K562 (cell line): Measurements from ENCODE around the gene TFPT. TPM values are rescaled to one million over a fixed set of nuclear protein-coding genes. Genes with fewer than 3 reads are reported as not detected.

Experiments used
- ATAC-seq: fragments of 200-7000 bp; cut with Tn5 transposase; 3 replicates; pipeline ENCODE4 v1.9.1; 2020; ENCODE audit warnings: moderate library complexity
- BruUV-seq: library from RNA; stranded (reverse); fragments of 400-500 nt; replicated peaks from 2 replicates; lab custom pipeline; 2021; lab: Mats Ljungman, UMichigan
- CTCF ChIA-PET: fragments of 300-600 bp; formaldehyde crosslinking; extraction: SDS; loops from one replicate; lab custom pipeline; 2021; ENCODE audit warnings: low intra/inter-chr PET ratio; lab: Yijun Ruan, JAX
- POLR2A ChIA-PET: fragments of 300-600, 350-650 bp; sonication (Branson Sonifier 250); formaldehyde crosslinking; extraction: SDS; loops from one replicate; lab custom pipeline; 2021; ENCODE audit warnings: antibody characterized with exemption, inconsistent platforms; lab: Yijun Ruan, JAX
- DNase-seq, 4 experiments: peaks; one replicate each; pipeline versions ENCODE4 v3.0.0 to v3.0.0-alpha.2; 2011 to 2018; ENCODE audit warnings: low spot score in 3 of 4, mixed read lengths in 3 of 4; ENCODE audit errors: extremely low read depth in 1 of 4
- FAIRE-seq: peaks from 2 replicates; lab custom pipeline; 2011; peaks lifted over from hg19 to GRCh38; lab: Jason Lieb, UNC
- H2AFZ ChIP-seq: 2 replicates; pipeline ENCODE4 v1.6.0; 2011; ENCODE audit warnings: low read depth, low read length, control low read depth, inconsistent platforms
- H3K27ac ChIP-seq: fragments of 200-600 bp; 3 replicates; pipeline ENCODE4 v1.8.0; 2011; ENCODE audit warnings: low read depth, mild to moderate bottlenecking, control low read depth, inconsistent platforms, low read length, moderate library complexity, mixed read lengths; ENCODE audit errors: extremely low read depth
- H3K27me3 ChIP-seq, 2 experiments: fragments of 300-600 bp in 1 of 2; 2 replicates in 1 of 2; 3 replicates in 1 of 2; pipeline versions ENCODE4 v1.6.0 to v1.8.0; 2011; ENCODE audit warnings: inconsistent platforms in 2 of 2, low read length in 2 of 2, mild to moderate bottlenecking in 1 of 2, mixed read lengths in 1 of 2, moderate library complexity in 1 of 2; ENCODE audit not compliant: control insufficient read depth in 2 of 2, insufficient read depth in 2 of 2
- H3K36me3 ChIP-seq: fragments of 300-600 bp; 3 replicates; pipeline ENCODE4 v1.8.0; 2011; ENCODE audit warnings: mild to moderate bottlenecking, low read length, inconsistent platforms; ENCODE audit not compliant: control insufficient read depth, insufficient read depth
- H3K4me1 ChIP-seq, 2 experiments: fragments of 200-600 bp in 1 of 2; replicated peaks in 1 of 2; 2 replicates in 1 of 2; 3 replicates in 1 of 2; pipeline versions ENCODE4 v1.5.1 to v1.8.0; 2011; ENCODE audit warnings: inconsistent platforms in 2 of 2, low read length in 2 of 2, mild to moderate bottlenecking in 1 of 2, mixed read lengths in 1 of 2, moderate library complexity in 1 of 2; ENCODE audit not compliant: control insufficient read depth in 2 of 2, insufficient read depth in 2 of 2
- H3K4me2 ChIP-seq: 2 replicates; pipeline ENCODE4 v1.6.1; 2011; ENCODE audit warnings: low read length, control low read depth, inconsistent platforms, mixed read lengths; ENCODE audit not compliant: insufficient read depth
- H3K4me3 ChIP-seq: fragments of 200-600 bp; sonication (generic), shearing (Covaris generic); 2 replicates; pipeline ENCODE4 v1.5.1; 2016; ENCODE audit warnings: control low read depth, inconsistent platforms
- H3K79me2 ChIP-seq: fragments of 200-600 bp; 3 replicates; pipeline ENCODE4 v1.8.0; 2011; ENCODE audit warnings: low read length, inconsistent platforms; ENCODE audit not compliant: control insufficient read depth, insufficient read depth
- H3K9ac ChIP-seq, 2 experiments: 2 replicates each; pipeline versions ENCODE4 v1.6.0 to v1.6.1; 2011; ENCODE audit warnings: low read depth in 2 of 2, low read length in 2 of 2, control low read depth in 1 of 2, inconsistent platforms in 1 of 2, mild to moderate bottlenecking in 1 of 2, mixed read lengths in 1 of 2; ENCODE audit not compliant: insufficient read depth in 1 of 2
- H3K9me1 ChIP-seq: one replicate; pipeline ENCODE4 v1.6.0; 2011; ENCODE audit warnings: inconsistent platforms, mild to moderate bottlenecking, low read length, moderate library complexity; ENCODE audit not compliant: control insufficient read depth, insufficient read depth
- H3K9me3 ChIP-seq: replicated peaks from 2 replicates; pipeline ENCODE4 v1.5.1; 2011; ENCODE audit warnings: low read depth, low read length, inconsistent platforms; ENCODE audit not compliant: control insufficient read depth, insufficient read depth
- H4K20me1 ChIP-seq: replicated peaks from 2 replicates; pipeline ENCODE4 v1.6.1; 2011; ENCODE audit warnings: low read length, inconsistent platforms, mixed read lengths; ENCODE audit not compliant: control insufficient read depth, insufficient read depth
- EHMT2 ChIP-seq: fragments of 450-650 bp; IDR thresholded peaks from 2 replicates; pipeline ENCODE4 v1.6.1; 2018; ENCODE audit warnings: antibody characterized with exemption
- ERF ChIP-seq: fragments of 450-650 bp; formaldehyde crosslinking; IDR thresholded peaks from 2 replicates; pipeline ENCODE4 v1.4.0; 2020; ENCODE audit warnings: mild to moderate bottlenecking, mixed read lengths
- MTA2 ChIP-seq: fragments of 450-650 bp; IDR thresholded peaks from 2 replicates; pipeline ENCODE4 v1.6.1; 2016; ENCODE audit warnings: low read depth
- PTBP1 ChIP-seq: fragments of 200-400 bp; formaldehyde crosslinking; IDR thresholded peaks from 2 replicates; pipeline ENCODE4 v1.6.1; 2017; ENCODE audit warnings: low read depth, low read length
- RBM17 ChIP-seq: fragments of 200-400 bp; formaldehyde crosslinking; IDR thresholded peaks from 2 replicates; pipeline ENCODE4 v1.6.1; 2017; ENCODE audit warnings: low read depth, mild to moderate bottlenecking, low read length, borderline replicate concordance
- SIN3B ChIP-seq: fragments of 450-650 bp; IDR thresholded peaks from 2 replicates; pipeline ENCODE4 v1.6.1; 2017; ENCODE audit warnings: low read depth, mild to moderate bottlenecking, moderate library complexity
- YY1 ChIP-seq, 3 experiments: IDR thresholded peaks; 2 replicates each; pipeline ENCODE4 v1.6.1; 2011; ENCODE audit warnings: low read length in 2 of 3, mild to moderate bottlenecking in 2 of 3, moderate library complexity in 2 of 3, borderline replicate concordance in 1 of 3, control low read depth in 1 of 3, low read depth in 1 of 3; ENCODE audit not compliant: insufficient read depth in 3 of 3, insufficient replicate concordance in 2 of 3, control insufficient read depth in 1 of 3, insufficient read length in 1 of 3; ENCODE audit errors: extremely low read depth in 1 of 3
- ZFPM2 ChIP-seq: fragments of 250-450 bp; sonication (Bioruptor Pico); IDR thresholded peaks from 2 replicates; pipeline ENCODE4 v1.5.1; 2022; ENCODE audit warnings: mild to moderate bottlenecking
- ZNF282 ChIP-seq: sonication (generic); formaldehyde crosslinking; IDR thresholded peaks from 2 replicates; pipeline ENCODE4 v1.8.1; 2023; ENCODE audit warnings: missing genetic modification reagents
- ZNF436 ChIP-seq: fragments of 250-450, 450-650 bp; sonication (Bioruptor Pico); formaldehyde crosslinking; IDR thresholded peaks from 2 replicates; pipeline ENCODE4 v1.7.0; 2020; ENCODE audit warnings: mild to moderate bottlenecking
- WGBS: fragments of 100-300 bp; shearing (Covaris generic); methylation state at CpG from one replicate; pipeline ENCODE4 v1.1.6; 2016; ENCODE audit warnings: low coverage, mixed read lengths; ENCODE audit not compliant: insufficient coverage; ENCODE audit errors: missing lambda C conversion rate; 5-methylcytosine and 5-hydroxymethylcytosine counted together
- in situ Hi-C: fragments of 300-500 bp; cut with MboI; formaldehyde crosslinking; loops from 4 replicates; pipeline ENCODE4 v1.15.0; 2018; ENCODE audit warnings: inconsistent platforms, mixed read lengths
- intact Hi-C: fragments of 100-400 bp; cut with micrococcal nuclease; formaldehyde crosslinking; loops from 2 replicates; pipeline ENCODE4 v1.14.2; 2022
- polyA plus RNA-seq, 8 experiments: library from polyadenylated mRNA; depleted of rRNA in 4 of 8; stranded (reverse) in 5 of 8; unstranded in 3 of 8; fragments of >200 nt; fragmentation: Nextera tagmentation in 2 of 8; fragmentation: Illumina TruSeq in 1 of 8; extraction: Ambion mirVana in 2 of 8; extraction: Trizol in 1 of 8; gene quantifications; 2 replicates each; pipeline versions ENCODE4 v1.2.1 to v1.2.3, GENCODE V29; 2011 to 2014; ENCODE audit warnings: inconsistent platforms in 1 of 8, missing spikeins in 1 of 8
- total RNA-seq, 7 experiments: library from RNA; depleted of rRNA in 6 of 7; stranded (reverse); fragments of >200 nt in 6 of 7; fragmentation: Illumina TruSeq in 2 of 7; extraction: Trizol in 2 of 7; gene quantifications; 2 replicates each; pipeline versions ENCODE4 v1.2.1 to v1.2.3, GENCODE V29; 2011 to 2021; ENCODE audit warnings: low replicate concordance in 1 of 7
- TF ChIP-seq, protein P1 (sequence below), 2 experiments: fragments of 450-650 bp; IDR thresholded peaks; 2 replicates each; pipeline ENCODE4 v1.6.1; 2018; ENCODE audit warnings: mild to moderate bottlenecking in 2 of 2, low read depth in 1 of 2; ENCODE audit not compliant: partially characterized antibody in 2 of 2
- TF ChIP-seq, protein P2 (sequence below): fragments of 150-350 bp; IDR thresholded peaks from 2 replicates; pipeline ENCODE4 v1.6.1; 2014; ENCODE audit warnings: low read depth, mild to moderate bottlenecking, low read length, borderline replicate concordance
- TF ChIP-seq, protein P3 (sequence below): sonication (generic); formaldehyde crosslinking; IDR thresholded peaks from 2 replicates; pipeline ENCODE4 v1.8.0; 2022; ENCODE audit warnings: missing genetic modification reagents, mild to moderate bottlenecking, moderate library complexity, borderline replicate concordance

The TFPT gene
- total and polyA plus RNA-seq, 9 of the 15 experiments (the other 6 are each of a cell fraction or from before 2014, with no cell fraction given): 0.72 to 16.4 (median 9.2) TPM

DNA sequence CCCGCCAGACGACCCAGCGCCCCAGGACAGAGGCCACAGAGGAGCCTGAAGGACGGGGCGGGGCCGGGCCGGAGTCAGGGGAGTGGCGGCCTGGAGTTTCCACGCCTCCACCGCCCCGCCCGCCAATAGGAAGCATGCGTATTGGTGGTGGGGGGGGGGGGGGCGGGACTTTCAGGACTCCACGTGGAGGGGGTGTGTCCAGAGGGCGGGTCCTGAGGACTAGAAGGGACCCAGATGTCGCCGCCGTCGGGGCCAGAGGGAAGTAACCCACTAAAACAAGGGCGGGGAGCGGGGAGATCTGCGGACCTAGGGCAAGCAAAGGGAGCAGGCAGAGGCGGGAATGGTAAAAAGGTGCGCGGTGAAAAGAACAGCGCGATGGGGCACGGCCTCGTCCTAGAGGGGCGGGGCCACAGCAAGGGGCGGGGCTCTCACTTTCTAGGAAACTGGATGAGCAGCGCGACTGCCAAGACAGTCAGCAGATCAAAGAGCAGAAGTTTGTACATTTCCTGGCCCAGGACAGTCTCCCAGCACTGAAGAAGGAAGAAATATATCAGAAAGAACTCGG lies 46.9 kb upstream of the TFPT start:
- WGBS: 0% methylated on average over 20 of the region's 35 CpGs
- FAIRE-seq (peak; percentile 69), ATAC-seq (peak; percentile 63), DNase-seq (peak; percentile 87 to 94 (median 90))
- peaks cover 11% of the 10 kb centered on the region; the same call in 1 of the 3 replicates for H3K36me3 ChIP-seq
- 0 out of 3 replicates have a peak overlapping the region, but pooled peaks have one; percentile 42 for H3K27ac ChIP-seq
- H3K27me3 ChIP-seq: no peaks in the 10 kb centered on the region
- H3K4me1 ChIP-seq: peaks cover 21 to 49% of the 10 kb centered on the region in 2 experiments
- POLR2A ChIA-PET: no interaction called here
- CTCF ChIA-PET: no interaction called here
- no TSS peak for BruUV-seq
- peaks cover 18% of the 10 kb centered on the region; the same call in 2 of the 3 replicates for H3K79me2 ChIP-seq
- H2AFZ ChIP-seq: peak overlapping the region; percentile 68
- intact Hi-C loops: no loop called here
- H3K9me1 ChIP-seq: no peaks in the 10 kb centered on the region
- H3K4me2 ChIP-seq: peak overlapping the region; percentile 74
- H3K9ac ChIP-seq: peak overlapping the region in 1 of 2 experiments; percentile 84; a peak in 2 of 4 replicates
- in situ Hi-C loops: loop anchor here (5.0 kb wide), 1 partner anchor 65 kb away; no protein-coding TSS in a partner anchor
- no peaks in the 10 kb centered on the region for H3K9me3 ChIP-seq
- H4K20me1 ChIP-seq: 0 out of 2 replicates have a peak, but pooled peaks cover 10% of the 10 kb centered on the region
- peak overlapping the region; percentile 43 for H3K4me3 ChIP-seq
- no peak for TF ChIP-seq SIN3B
- TF ChIP-seq, protein P1, sequence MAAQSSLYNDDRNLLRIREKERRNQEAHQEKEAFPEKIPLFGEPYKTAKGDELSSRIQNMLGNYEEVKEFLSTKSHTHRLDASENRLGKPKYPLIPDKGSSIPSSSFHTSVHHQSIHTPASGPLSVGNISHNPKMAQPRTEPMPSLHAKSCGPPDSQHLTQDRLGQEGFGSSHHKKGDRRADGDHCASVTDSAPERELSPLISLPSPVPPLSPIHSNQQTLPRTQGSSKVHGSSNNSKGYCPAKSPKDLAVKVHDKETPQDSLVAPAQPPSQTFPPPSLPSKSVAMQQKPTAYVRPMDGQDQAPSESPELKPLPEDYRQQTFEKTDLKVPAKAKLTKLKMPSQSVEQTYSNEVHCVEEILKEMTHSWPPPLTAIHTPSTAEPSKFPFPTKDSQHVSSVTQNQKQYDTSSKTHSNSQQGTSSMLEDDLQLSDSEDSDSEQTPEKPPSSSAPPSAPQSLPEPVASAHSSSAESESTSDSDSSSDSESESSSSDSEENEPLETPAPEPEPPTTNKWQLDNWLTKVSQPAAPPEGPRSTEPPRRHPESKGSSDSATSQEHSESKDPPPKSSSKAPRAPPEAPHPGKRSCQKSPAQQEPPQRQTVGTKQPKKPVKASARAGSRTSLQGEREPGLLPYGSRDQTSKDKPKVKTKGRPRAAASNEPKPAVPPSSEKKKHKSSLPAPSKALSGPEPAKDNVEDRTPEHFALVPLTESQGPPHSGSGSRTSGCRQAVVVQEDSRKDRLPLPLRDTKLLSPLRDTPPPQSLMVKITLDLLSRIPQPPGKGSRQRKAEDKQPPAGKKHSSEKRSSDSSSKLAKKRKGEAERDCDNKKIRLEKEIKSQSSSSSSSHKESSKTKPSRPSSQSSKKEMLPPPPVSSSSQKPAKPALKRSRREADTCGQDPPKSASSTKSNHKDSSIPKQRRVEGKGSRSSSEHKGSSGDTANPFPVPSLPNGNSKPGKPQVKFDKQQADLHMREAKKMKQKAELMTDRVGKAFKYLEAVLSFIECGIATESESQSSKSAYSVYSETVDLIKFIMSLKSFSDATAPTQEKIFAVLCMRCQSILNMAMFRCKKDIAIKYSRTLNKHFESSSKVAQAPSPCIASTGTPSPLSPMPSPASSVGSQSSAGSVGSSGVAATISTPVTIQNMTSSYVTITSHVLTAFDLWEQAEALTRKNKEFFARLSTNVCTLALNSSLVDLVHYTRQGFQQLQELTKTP (IDR thresholded peaks at IDR 0.05; ENCODE audit: low read depth in 1 of 2, partially characterized antibody in 2 of 2): no peak
- TF ChIP-seq ZNF436: no peak
- TF ChIP-seq EHMT2: no peak
- TF ChIP-seq ERF: no peak
- no peak for TF ChIP-seq MTA2
- TF ChIP-seq RBM17: no peak
- no peak for TF ChIP-seq ZFPM2
- TF ChIP-seq, protein P2, sequence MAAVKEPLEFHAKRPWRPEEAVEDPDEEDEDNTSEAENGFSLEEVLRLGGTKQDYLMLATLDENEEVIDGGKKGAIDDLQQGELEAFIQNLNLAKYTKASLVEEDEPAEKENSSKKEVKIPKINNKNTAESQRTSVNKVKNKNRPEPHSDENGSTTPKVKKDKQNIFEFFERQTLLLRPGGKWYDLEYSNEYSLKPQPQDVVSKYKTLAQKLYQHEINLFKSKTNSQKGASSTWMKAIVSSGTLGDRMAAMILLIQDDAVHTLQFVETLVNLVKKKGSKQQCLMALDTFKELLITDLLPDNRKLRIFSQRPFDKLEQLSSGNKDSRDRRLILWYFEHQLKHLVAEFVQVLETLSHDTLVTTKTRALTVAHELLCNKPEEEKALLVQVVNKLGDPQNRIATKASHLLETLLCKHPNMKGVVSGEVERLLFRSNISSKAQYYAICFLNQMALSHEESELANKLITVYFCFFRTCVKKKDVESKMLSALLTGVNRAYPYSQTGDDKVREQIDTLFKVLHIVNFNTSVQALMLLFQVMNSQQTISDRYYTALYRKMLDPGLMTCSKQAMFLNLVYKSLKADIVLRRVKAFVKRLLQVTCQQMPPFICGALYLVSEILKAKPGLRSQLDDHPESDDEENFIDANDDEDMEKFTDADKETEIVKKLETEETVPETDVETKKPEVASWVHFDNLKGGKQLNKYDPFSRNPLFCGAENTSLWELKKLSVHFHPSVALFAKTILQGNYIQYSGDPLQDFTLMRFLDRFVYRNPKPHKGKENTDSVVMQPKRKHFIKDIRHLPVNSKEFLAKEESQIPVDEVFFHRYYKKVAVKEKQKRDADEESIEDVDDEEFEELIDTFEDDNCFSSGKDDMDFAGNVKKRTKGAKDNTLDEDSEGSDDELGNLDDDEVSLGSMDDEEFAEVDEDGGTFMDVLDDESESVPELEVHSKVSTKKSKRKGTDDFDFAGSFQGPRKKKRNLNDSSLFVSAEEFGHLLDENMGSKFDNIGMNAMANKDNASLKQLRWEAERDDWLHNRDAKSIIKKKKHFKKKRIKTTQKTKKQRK: no peak
- TF ChIP-seq, protein P3, sequence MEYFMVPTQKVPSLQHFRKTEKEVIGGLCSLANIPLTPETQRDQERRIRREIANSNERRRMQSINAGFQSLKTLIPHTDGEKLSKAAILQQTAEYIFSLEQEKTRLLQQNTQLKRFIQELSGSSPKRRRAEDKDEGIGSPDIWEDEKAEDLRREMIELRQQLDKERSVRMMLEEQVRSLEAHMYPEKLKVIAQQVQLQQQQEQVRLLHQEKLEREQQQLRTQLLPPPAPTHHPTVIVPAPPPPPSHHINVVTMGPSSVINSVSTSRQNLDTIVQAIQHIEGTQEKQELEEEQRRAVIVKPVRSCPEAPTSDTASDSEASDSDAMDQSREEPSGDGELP (CRISPR knock-in tag): peak; percentile 57; the same call in 1 of the 2 replicates
- TF ChIP-seq YY1 (IDR thresholded peaks at IDR 0.05; ENCODE audit: borderline replicate concordance in 1 of 3, control insufficient read depth in 1 of 3, extremely low read depth in 1 of 3, insufficient read depth in 3 of 3, insufficient read length in 1 of 3, insufficient replicate concordance in 2 of 3, low read depth in 1 of 3, low read length in 2 of 3): no peak
- TF ChIP-seq ZNF282 (CRISPR knock-in tag): no peak
- no peak for TF ChIP-seq PTBP1
